Measurements from ENCODE around the gene A2ML1.

Gene A2ML1

DNA sequence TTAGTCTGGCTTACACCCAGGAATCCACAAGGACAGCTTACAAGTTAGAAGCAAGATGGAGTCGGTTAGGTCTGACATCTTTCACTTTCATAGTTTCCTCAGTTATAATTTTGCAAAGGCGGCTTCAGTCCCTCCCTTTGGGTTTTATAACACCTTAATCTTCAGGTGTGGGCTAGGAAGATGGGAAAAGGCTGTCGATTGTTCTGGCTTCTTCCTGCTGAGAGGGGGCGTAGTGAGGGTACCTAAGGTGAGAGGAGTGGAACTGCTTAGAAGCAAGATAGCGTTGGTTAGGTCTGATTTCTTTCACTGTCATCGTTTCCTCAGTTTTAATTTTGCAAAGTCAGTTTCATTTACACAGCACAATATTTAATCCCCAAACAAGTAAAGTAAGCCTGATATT lies 10.1 kb downstream of the A2ML1 start:
- DNase-seq (ENCODE audit: low read depth): no peak
- TF ChIP-seq, protein P1, sequence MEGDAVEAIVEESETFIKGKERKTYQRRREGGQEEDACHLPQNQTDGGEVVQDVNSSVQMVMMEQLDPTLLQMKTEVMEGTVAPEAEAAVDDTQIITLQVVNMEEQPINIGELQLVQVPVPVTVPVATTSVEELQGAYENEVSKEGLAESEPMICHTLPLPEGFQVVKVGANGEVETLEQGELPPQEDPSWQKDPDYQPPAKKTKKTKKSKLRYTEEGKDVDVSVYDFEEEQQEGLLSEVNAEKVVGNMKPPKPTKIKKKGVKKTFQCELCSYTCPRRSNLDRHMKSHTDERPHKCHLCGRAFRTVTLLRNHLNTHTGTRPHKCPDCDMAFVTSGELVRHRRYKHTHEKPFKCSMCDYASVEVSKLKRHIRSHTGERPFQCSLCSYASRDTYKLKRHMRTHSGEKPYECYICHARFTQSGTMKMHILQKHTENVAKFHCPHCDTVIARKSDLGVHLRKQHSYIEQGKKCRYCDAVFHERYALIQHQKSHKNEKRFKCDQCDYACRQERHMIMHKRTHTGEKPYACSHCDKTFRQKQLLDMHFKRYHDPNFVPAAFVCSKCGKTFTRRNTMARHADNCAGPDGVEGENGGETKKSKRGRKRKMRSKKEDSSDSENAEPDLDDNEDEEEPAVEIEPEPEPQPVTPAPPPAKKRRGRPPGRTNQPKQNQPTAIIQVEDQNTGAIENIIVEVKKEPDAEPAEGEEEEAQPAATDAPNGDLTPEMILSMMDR (conservative IDR thresholded peaks at IDR 0.05; ENCODE audit: low read depth, low read length): no peak
- no peak overlapping the region for H3K4me3 ChIP-seq (ENCODE audit: low read length)

DNA sequence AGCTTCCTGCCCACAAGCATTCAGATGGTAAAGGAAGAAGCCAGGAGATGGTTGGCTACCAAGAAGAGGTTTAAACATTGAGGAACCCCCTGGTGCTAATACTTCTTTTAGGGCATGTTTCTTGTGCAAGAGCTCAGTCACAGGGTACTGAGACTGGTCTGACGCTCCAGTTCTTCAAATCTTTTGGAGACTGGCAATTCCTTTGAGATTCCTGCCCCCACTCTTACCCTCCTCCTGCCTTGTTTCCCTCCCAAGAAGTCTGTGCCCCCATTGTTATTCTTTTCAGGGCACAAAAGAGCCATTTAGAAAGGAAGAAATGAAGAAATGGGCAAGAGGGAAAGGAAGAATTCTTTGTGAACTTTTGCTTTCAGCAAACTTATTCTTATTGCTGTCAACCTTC lies 11.8 kb downstream of the A2ML1 start:
- DNase-seq (ENCODE audit: low read depth): no peak
- TF ChIP-seq, protein P1 (conservative IDR thresholded peaks at IDR 0.05; ENCODE audit: low read depth, low read length): no peak
- H3K4me3 ChIP-seq (ENCODE audit: low read length): no peak overlapping the region

DNA sequence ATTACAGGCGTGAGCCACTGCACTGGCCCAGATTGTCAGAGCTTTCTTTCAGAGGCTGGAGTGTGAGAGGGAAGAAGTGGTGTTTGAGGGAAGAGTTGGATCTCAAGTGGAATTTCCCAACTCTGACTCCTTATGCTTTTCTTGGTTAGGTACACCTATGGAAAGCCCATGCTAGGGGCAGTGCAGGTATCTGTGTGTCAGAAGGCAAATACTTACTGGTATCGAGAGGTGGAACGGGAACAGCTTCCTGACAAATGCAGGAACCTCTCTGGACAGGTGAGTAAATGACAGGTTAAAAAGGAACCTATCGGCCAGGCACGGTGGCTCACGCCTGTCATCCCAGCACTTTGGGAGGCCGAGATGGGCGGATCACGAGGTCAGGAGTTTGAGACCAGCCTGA lies 14.9 kb downstream of the A2ML1 start:
- TF ChIP-seq, protein P1 (conservative IDR thresholded peaks at IDR 0.05; ENCODE audit: low read depth, low read length): no peak
- H3K4me3 ChIP-seq (ENCODE audit: low read length): no peak overlapping the region
- DNase-seq (ENCODE audit: low read depth): no peak

DNA sequence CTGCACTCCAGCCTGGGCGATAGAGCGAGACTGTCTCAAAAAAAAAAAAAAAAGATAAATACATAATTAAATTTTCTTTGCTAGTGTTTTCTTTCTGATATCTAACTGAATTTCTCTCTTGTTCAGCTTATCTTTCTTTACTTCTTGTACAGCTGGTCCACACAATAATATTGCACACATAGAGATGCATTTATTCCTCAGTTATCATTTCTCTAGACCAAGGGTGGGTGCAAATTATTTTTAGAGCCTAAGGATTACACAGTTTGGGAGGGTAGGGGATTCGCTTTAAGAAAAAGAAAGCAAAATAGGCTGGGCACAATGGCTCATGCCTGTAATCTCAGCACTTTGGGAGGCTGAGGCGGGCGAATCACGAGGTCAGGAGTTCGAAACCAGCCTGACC lies 17.9 kb downstream of the A2ML1 start:
- no peak overlapping the region for H3K4me3 ChIP-seq (ENCODE audit: low read length)
- no peak for DNase-seq (ENCODE audit: low read depth)
- TF ChIP-seq, protein P1 (conservative IDR thresholded peaks at IDR 0.05; ENCODE audit: low read depth, low read length): no peak

DNA sequence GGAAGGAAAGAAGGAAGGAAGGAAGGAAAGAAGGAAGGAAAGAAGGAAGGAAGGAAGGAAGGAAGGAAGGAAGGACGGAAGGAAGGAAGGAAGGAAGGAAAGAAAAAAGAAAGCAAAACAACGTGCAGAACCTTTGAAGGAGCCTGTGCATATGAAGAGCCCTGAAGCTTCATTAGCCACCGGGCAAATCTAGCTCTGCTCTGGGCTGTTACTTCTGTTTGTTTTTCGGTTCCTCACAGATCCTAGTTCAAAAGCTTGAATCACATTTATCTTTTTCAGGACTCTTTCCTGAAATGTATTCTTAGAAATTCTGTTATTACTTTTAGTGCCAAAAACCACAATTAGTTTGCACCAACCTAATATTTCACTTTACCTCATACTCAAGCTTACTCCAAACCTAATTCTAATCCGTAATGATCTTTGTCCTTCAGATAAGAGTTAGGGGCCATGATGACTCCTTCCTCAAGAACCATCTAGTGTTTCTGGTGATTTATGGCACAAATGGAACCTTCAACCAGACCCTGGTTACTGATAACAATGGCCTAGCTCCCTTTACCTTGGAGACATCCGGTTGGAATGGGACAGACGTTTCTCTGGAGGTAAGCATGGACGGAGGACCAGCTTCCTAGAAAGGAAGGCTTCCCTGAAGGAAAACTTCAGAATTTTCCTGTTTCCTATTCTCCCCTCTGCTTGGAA lies 18.7 kb downstream of the A2ML1 start:
- TF ChIP-seq, protein P1 (conservative IDR thresholded peaks at IDR 0.05; ENCODE audit: low read depth, low read length): no peak
- DNase-seq (ENCODE audit: low read depth): no peak
- no peak overlapping the region for H3K4me3 ChIP-seq (ENCODE audit: low read length)

DNA sequence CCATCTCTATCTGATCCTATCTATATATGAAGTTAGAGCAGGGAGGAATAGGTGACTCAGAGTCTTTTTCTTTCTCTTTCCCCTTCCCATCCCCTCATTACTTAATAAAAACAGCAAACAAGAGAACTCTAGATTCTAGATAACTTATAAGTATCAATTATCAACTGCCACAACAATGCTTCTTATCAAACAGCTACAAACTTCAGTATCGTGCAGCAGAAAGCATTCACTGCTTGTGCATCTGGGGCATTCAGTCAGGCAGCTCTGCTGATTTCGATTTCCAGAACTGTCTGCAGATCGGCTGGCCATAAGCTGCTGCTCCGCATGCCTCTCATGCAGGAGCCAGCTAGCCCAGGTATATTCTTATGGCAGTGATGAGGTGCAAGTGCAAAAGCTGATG lies 19.4 kb downstream of the A2ML1 start:
- DNase-seq (ENCODE audit: low read depth): no peak

DNA sequence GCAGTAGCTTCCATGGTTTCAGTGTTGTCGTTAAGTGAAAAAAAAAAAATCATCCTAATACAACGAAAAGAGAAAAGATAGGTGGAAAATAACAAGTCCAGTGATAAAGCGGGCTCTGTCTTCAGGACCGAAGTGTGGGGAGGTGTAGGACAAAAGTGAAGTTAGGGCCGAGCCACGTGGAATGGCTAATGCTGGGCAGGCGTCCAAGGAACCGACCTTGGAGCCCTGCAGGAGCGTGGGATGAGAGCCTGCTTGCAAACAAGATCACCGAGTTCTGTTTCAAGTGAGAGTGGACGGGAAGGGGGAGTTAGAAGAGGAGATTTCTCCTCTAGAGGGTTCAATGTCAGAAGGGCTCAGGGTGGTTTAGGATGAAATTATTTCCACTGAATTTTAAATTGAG lies 22.2 kb downstream of the A2ML1 start:
- peak; percentile 7 for DNase-seq (ENCODE audit: low read depth)
- TF ChIP-seq, protein P1 (conservative IDR thresholded peaks at IDR 0.05; ENCODE audit: low read depth, low read length): no peak
- no peak overlapping the region for H3K4me3 ChIP-seq (ENCODE audit: low read length)

More for the DNA sequence above, 19.4 kb downstream of the A2ML1 start:
- no peak overlapping the region for H3K4me3 ChIP-seq (ENCODE audit: low read length)
- TF ChIP-seq, protein P1 (conservative IDR thresholded peaks at IDR 0.05; ENCODE audit: low read depth, low read length): no peak

All from retinal pigment epithelial cell (primary cell).